NOMO-1 (cell line): ENCODE measurements around the gene PDX1.
"Not testable (repeated sequence)": the region's sequence is repeated elsewhere in the genome, so short reads cannot be mapped to it uniquely, and the experiment has no call there.

ENCODE experiments used
- DNase-seq, 2 experiments: peaks; one replicate each; lab custom pipeline; 2025; ENCODE audit not compliant: unreplicated experiment in 2 of 2; lab: John Stamatoyannopoulos, UW

The PDX1 gene

GRCh38 chr13:27954406-27954851 lies 34.6 kb downstream of the PDX1 start:
- no peak for DNase-seq

GRCh38 chr13:27955014-27955591 lies 35.3 kb downstream of the PDX1 start:
- no peak for DNase-seq

GRCh38 chr13:27956576-27957300 lies 36.9 kb downstream of the PDX1 start:
- DNase-seq = no peak

- no peak for DNase-seq
Observed at GRCh38 chr13:27959976-27960361, 40.2 kb downstream of the PDX1 start.

GRCh38 chr13:27960362-27961226 lies 40.8 kb downstream of the PDX1 start:
- DNase-seq = peak; percentile 75 to 88

GRCh38 chr13:27961227-27962085 lies 41.7 kb downstream of the PDX1 start:
- DNase-seq = no peak

GRCh38 chr13:27962128-27962841 lies 42.5 kb downstream of the PDX1 start:
- no peak for DNase-seq

GRCh38 chr13:27962982-27963381 lies 43.2 kb downstream of the PDX1 start:
- no peak for DNase-seq

GRCh38 chr13:27963491-27963890 lies 43.7 kb downstream of the PDX1 start:
- DNase-seq = no peak

- DNase-seq = not testable (repeated sequence)
Observed at GRCh38 chr13:27964206-27964605, 44.4 kb downstream of the PDX1 start.

GRCh38 chr13:27964741-27965323 lies 45.0 kb downstream of the PDX1 start:
- no peak for DNase-seq

GRCh38 chr13:27965343-27965739 lies 45.5 kb downstream of the PDX1 start:
- DNase-seq = no peak

GRCh38 chr13:27965740-27966640 lies 46.2 kb downstream of the PDX1 start:
- DNase-seq = no peak

GRCh38 chr13:27966641-27967202 lies 46.9 kb downstream of the PDX1 start:
- no peak for DNase-seq

- peak; percentile 56 to 63 for DNase-seq
Observed at GRCh38 chr13:27967203-27967735, 47.5 kb downstream of the PDX1 start.

GRCh38 chr13:27967736-27968315 lies 48.0 kb downstream of the PDX1 start:
- no peak for DNase-seq

GRCh38 chr13:27968316-27969081 lies 48.7 kb downstream of the PDX1 start:
- DNase-seq = no peak
